D721Med (cell line): Measurements from ENCODE around the gene ACE2.

Experiments used
- DNase-seq: peaks from one replicate; pipeline ENCODE4 v3.0.0; 2011; ENCODE audit warnings: low spot score; ENCODE audit not compliant: insufficient read length
- FAIRE-seq: peaks from 2 replicates; lab custom pipeline; 2011; peaks lifted over from hg19 to GRCh38; lab: Jason Lieb, UNC
- TF ChIP-seq, protein P1 (sequence below): IDR thresholded peaks from 2 replicates; pipeline ENCODE4 v1.5.1; 2012; ENCODE audit warnings: mild to moderate bottlenecking, control low read depth; ENCODE audit not compliant: insufficient read depth; ENCODE audit errors: missing control alignments

Gene ACE2

DNA sequence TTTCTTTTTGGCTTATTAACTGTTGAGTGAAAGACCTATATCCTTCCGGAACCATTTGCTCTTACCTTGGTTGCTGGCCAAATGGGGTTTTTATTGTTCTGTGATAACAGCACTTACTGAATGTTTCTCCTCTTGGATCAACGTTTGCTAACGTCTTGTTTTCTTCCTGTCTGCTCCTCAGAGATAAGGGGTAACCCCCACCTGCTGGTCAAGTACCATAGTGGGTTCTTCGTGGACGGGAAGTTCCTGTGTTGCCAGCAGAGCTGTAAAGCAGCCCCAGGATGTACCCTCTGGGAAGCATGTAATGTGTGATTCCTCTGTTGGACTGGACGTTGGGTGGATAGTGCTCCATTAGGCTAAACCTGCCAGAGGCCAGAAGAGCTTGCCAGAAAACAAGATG is 84.8 kb downstream of the ACE2 start:
- FAIRE-seq (no peak), DNase-seq (no peak)
- TF ChIP-seq, protein P1, sequence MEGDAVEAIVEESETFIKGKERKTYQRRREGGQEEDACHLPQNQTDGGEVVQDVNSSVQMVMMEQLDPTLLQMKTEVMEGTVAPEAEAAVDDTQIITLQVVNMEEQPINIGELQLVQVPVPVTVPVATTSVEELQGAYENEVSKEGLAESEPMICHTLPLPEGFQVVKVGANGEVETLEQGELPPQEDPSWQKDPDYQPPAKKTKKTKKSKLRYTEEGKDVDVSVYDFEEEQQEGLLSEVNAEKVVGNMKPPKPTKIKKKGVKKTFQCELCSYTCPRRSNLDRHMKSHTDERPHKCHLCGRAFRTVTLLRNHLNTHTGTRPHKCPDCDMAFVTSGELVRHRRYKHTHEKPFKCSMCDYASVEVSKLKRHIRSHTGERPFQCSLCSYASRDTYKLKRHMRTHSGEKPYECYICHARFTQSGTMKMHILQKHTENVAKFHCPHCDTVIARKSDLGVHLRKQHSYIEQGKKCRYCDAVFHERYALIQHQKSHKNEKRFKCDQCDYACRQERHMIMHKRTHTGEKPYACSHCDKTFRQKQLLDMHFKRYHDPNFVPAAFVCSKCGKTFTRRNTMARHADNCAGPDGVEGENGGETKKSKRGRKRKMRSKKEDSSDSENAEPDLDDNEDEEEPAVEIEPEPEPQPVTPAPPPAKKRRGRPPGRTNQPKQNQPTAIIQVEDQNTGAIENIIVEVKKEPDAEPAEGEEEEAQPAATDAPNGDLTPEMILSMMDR = no peak

DNA sequence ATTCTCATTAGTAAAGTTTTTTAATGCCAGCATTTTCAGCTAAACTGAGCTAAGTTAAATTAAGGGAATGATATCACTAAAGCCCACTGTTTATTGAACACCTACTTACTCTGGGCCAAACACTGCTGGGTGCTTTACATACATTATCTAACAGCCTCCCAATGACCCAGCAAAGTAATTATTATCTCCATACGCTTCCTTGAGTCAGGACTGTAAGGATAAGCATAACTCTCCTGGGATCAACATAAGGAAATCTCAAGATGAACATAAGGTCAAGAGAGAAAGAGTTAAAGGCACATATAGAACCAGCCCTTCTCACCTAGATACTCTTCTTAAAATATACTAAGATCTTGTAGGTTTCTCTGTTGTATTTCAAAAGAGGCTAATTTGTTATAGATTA is 86.5 kb downstream of the ACE2 start:
- TF ChIP-seq, protein P1 = no peak
- DNase-seq (no peak), FAIRE-seq (peak; percentile 29)

DNA sequence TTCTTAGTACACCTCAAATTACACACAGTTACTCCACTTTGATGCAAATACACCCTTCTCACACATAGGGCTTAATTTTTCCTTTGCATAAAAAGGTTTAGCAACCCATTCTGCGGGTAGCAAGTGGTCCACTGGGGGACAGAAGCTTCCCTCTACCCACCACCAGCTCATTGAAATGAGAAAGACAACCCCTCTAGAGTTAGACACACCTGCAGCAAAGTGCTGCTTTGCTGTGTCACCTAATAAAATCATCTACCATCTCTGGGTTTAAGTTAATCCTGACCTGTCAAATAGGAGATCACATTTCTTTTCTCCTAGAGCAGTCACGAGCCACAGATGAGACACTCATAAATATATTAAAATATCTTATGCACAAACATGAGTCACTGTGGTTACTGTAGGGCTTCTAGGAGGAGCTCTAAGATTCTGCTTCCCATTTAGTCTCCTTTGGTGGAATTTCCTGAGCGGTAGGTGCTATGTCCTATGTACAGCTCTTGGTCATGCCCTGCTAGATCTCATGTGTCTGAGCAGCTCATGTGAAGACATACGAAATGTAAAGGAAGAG is 88.3 kb downstream of the ACE2 start:
- FAIRE-seq (no peak), DNase-seq (no peak)
- TF ChIP-seq, protein P1 = no peak

DNA sequence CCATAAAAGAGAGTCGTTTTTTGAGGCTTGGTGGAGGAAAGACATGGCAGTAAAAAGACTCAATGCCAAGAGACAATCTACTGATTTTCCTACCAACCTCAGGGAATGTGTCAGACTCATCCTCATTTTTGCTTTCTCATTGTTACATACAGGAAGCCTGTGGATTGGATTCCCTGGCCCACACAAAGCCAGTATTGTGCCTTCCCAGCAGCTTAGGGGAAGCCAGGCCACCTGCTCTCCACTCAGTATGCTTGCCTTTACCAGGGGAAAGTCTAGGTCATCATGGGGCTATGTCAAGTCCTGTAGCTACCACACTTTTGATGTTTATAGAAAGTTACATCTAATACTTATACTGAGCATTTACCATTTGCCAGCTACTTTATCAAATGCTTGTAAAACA is 89.2 kb downstream of the ACE2 start:
- no peak for FAIRE-seq
- no peak for DNase-seq
- TF ChIP-seq, protein P1 = no peak
